HCT116 (cell line): Measurements from ENCODE around the gene ABL2. TPM values are rescaled to one million over a fixed set of nuclear protein-coding genes. Genes with fewer than 3 reads are reported as not detected.

Source experiments
- ATAC-seq: fragments of 200-7000 bp; cut with Tn5 transposase; 2 replicates; pipeline ENCODE4 v1.9.1; 2020; ENCODE audit warnings: mild to moderate bottlenecking, moderate library complexity
- BruUV-seq: library from RNA; stranded (reverse); fragments of 400-500 nt; replicated peaks from 2 replicates; lab custom pipeline; 2021; lab: Mats Ljungman, UMichigan
- CTCF ChIA-PET: fragments of 300-600 bp; sonication (Branson Sonifier 250); formaldehyde crosslinking; loops from one replicate; lab custom pipeline; 2021; ENCODE audit warnings: antibody characterized with exemption; lab: Charles Lee
- POLR2A ChIA-PET: fragments of 300-600, 350-600 bp; sonication (Branson Sonifier 250); formaldehyde crosslinking; loops from one replicate; lab custom pipeline; 2021; ENCODE audit warnings: antibody characterized with exemption; lab: Charles Lee
- RAD21 ChIA-PET, 2 experiments: fragments of 300-600 bp; sonication (Branson Sonifier 250); formaldehyde crosslinking; loops; one replicate each; lab custom pipeline; 2023; ENCODE audit warnings: low total read pairs in 2 of 2; ENCODE audit not compliant: uncharacterized antibody in 2 of 2, unreplicated experiment in 2 of 2, low non-redundant PET in 1 of 2; lab: Charles Lee
- DNase-seq: peaks from one replicate; pipeline ENCODE4 v3.0.0-alpha.2; 2010; ENCODE audit warnings: low read depth, low spot score
- H2AFZ ChIP-seq: fragments of 200-600 bp; shearing (Covaris generic), sonication (generic); 2 replicates; pipeline ENCODE4 v1.6.1; 2017; ENCODE audit warnings: low read depth, mixed run types, mixed read lengths, antibody characterized with exemption, low read length; ENCODE audit not compliant: poor library complexity, severe bottlenecking
- H3K27ac ChIP-seq: 2 replicates; pipeline ENCODE4 v1.5.1; 2012; ENCODE audit warnings: low read depth, low read length
- H3K27me3 ChIP-seq: fragments of 200-600 bp; sonication (generic); 2 replicates; pipeline ENCODE4 v1.6.1; 2016; ENCODE audit warnings: mixed run types, low read length, mixed read lengths; ENCODE audit not compliant: insufficient read depth
- H3K36me3 ChIP-seq, 2 experiments: fragments of 200-500 bp in 1 of 2; fragments of 200-600 bp in 1 of 2; sonication (Bioruptor generic) in 1 of 2; sonication (generic) in 1 of 2; 2 replicates each; pipeline versions ENCODE4 v1.5.1 to v1.6.1; 2014 to 2016; ENCODE audit warnings: low read length in 2 of 2, inconsistent platforms in 1 of 2, mixed read lengths in 1 of 2, mixed run types in 1 of 2; ENCODE audit not compliant: insufficient read depth in 2 of 2, control insufficient read depth in 1 of 2
- H3K4me1 ChIP-seq, 2 experiments: fragments of 200-600 bp in 1 of 2; sonication (generic) in 1 of 2; 2 replicates each; pipeline versions ENCODE4 v1.5.1 to v1.6.1; 2012 to 2017; ENCODE audit warnings: low read length in 2 of 2, inconsistent platforms in 1 of 2, mild to moderate bottlenecking in 1 of 2, mixed read lengths in 1 of 2, mixed run types in 1 of 2, moderate library complexity in 1 of 2; ENCODE audit not compliant: insufficient read depth in 2 of 2, control insufficient read depth in 1 of 2
- H3K4me2 ChIP-seq: fragments of 200-600 bp; sonication (generic); 2 replicates; pipeline ENCODE4 v1.6.1; 2017; ENCODE audit warnings: mixed run types, low read length, mixed read lengths
- H3K4me3 ChIP-seq, 2 experiments: fragments of 200-600 bp in 1 of 2; sonication (generic) in 1 of 2; replicated peaks in 1 of 2; 2 replicates each; pipeline ENCODE4 v1.5.1; 2011 to 2016; ENCODE audit warnings: low read length in 2 of 2, control low read depth in 1 of 2, low read depth in 1 of 2, mild to moderate bottlenecking in 1 of 2, mixed read lengths in 1 of 2, mixed run types in 1 of 2
- H3K79me2 ChIP-seq: fragments of 200-600 bp; sonication (generic); 2 replicates; pipeline ENCODE4 v1.6.1; 2017; ENCODE audit warnings: mild to moderate bottlenecking, mixed run types, low read length, moderate library complexity, mixed read lengths; ENCODE audit not compliant: insufficient read depth
- H3K9ac ChIP-seq: fragments of 200-600 bp; sonication (generic); 2 replicates; pipeline ENCODE4 v1.6.1; 2016; ENCODE audit warnings: low read length, mixed read lengths
- H3K9me2 ChIP-seq: fragments of 200-600 bp; sonication (generic), shearing (Covaris generic); 2 replicates; pipeline ENCODE4 v1.6.1; 2017; ENCODE audit warnings: mixed run types, mild to moderate bottlenecking, moderate library complexity; ENCODE audit not compliant: insufficient read depth
- H3K9me3 ChIP-seq, 2 experiments: fragments of 200-500 bp in 1 of 2; fragments of 200-600 bp in 1 of 2; sonication (Bioruptor generic) in 1 of 2; sonication (generic) in 1 of 2; 2 replicates each; pipeline ENCODE4 v1.6.1; 2014 to 2017; ENCODE audit warnings: low read length in 2 of 2, mixed read lengths in 2 of 2, inconsistent platforms in 1 of 2, low read depth in 1 of 2, mild to moderate bottlenecking in 1 of 2, mixed run types in 1 of 2, moderate library complexity in 1 of 2; ENCODE audit not compliant: control insufficient read depth in 1 of 2, insufficient read depth in 1 of 2
- H4K20me1 ChIP-seq: fragments of 200-600 bp; sonication (generic), shearing (Covaris generic); 2 replicates; pipeline ENCODE4 v1.6.1; 2017; ENCODE audit warnings: mixed run types, mild to moderate bottlenecking, moderate library complexity; ENCODE audit not compliant: insufficient read depth
- CBX3 ChIP-seq: IDR thresholded peaks from 2 replicates; pipeline ENCODE4 v1.6.1; 2012; ENCODE audit warnings: low read depth
- ELF1 ChIP-seq: IDR thresholded peaks from 2 replicates; pipeline ENCODE4 v1.6.1; 2012; ENCODE audit warnings: low read depth, borderline replicate concordance
- EZH2 ChIP-seq: fragments of 200-600 bp; sonication (generic); IDR thresholded peaks from 2 replicates; pipeline ENCODE4 v1.6.1; 2017; ENCODE audit warnings: antibody characterized with exemption, mixed run types
- FOSL1 ChIP-seq: IDR thresholded peaks from 2 replicates; pipeline ENCODE4 v1.6.1; 2012; ENCODE audit warnings: low read depth
- MAX ChIP-seq: IDR thresholded peaks from 2 replicates; pipeline ENCODE4 v1.6.1; 2012
- POLR2A ChIP-seq: IDR thresholded peaks from 2 replicates; pipeline ENCODE4 v1.7.0; 2011; ENCODE audit warnings: borderline replicate concordance; ENCODE audit not compliant: insufficient read depth, insufficient read length; ENCODE audit errors: extremely low read depth
- POLR2AphosphoS5 ChIP-seq: IDR thresholded peaks from 2 replicates; pipeline ENCODE4 v1.6.1; 2011; ENCODE audit warnings: mild to moderate bottlenecking, low read depth, low read length, moderate library complexity
- RAD21 ChIP-seq: IDR thresholded peaks from 2 replicates; pipeline ENCODE4 v1.6.1; 2012; ENCODE audit warnings: low read depth, mild to moderate bottlenecking
- SIN3A ChIP-seq: IDR thresholded peaks from 2 replicates; pipeline ENCODE4 v1.6.1; 2012; ENCODE audit warnings: low read depth
- SP1 ChIP-seq: IDR thresholded peaks from 2 replicates; pipeline ENCODE4 v1.6.1; 2012; ENCODE audit warnings: low read depth
- TCF7L2 ChIP-seq: IDR thresholded peaks from 2 replicates; pipeline ENCODE4 v1.7.0; 2011; ENCODE audit warnings: borderline replicate concordance, inconsistent platforms; ENCODE audit not compliant: insufficient read depth, insufficient read length; ENCODE audit errors: extremely low read depth
- YY1 ChIP-seq: IDR thresholded peaks from 2 replicates; pipeline ENCODE4 v1.6.1; 2011; ENCODE audit warnings: low read length, low read depth, moderate library complexity, mild to moderate bottlenecking; ENCODE audit not compliant: insufficient replicate concordance; ENCODE audit errors: extremely low read depth
- ZBTB33 ChIP-seq: IDR thresholded peaks from 2 replicates; pipeline ENCODE4 v1.6.1; 2011; ENCODE audit warnings: mild to moderate bottlenecking, low read length, moderate library complexity; ENCODE audit not compliant: insufficient replicate concordance; ENCODE audit errors: extremely low read depth
- ZFX ChIP-seq: fragments of 450-650 bp; IDR thresholded peaks from 2 replicates; pipeline ENCODE4 v1.6.1; 2017
- ZNF274 ChIP-seq: fragments of 200-500 bp; sonication (Bioruptor generic); IDR thresholded peaks from 2 replicates; pipeline ENCODE4 v1.6.1; 2014; ENCODE audit warnings: mild to moderate bottlenecking, low read depth, low read length, inconsistent platforms
- intact Hi-C: fragments of 100-400 bp; cut with micrococcal nuclease; formaldehyde crosslinking; loops from 2 replicates; pipeline ENCODE4 v1.10.0; 2022
- total RNA-seq: library from RNA; stranded (reverse); gene quantifications from one replicate; pipeline ENCODE4 v1.2.1, GENCODE V29; 2021; ENCODE audit not compliant: unreplicated experiment

ABL2 gene
- total RNA-seq, 1 experiment from 2014 or later = 22.9 TPM

GRCh38 chr1:179103999-179104398, 125.5 kb downstream of the ABL2 start:
- POLR2A ChIA-PET = no interaction called here
- Histone ChIP-seq H4K20me1 (no peaks in the 10 kb centered on the region), H3K9me3 (no peaks in the 10 kb centered on the region), H3K4me1 (no peaks in the 10 kb centered on the region), H3K9me2 (no peaks in the 10 kb centered on the region), H3K4me3 (no peak overlapping the region), H3K79me2 (peaks cover 5% of the 10 kb centered on the region; the same call in 1 of the 2 replicates), H3K4me2 (no peak overlapping the region), H3K9ac (no peak overlapping the region), H3K27me3 (no peaks in the 10 kb centered on the region), H3K27ac (no peak overlapping the region), H2AFZ (no peak overlapping the region), H3K36me3 (peaks cover 0 to 4% of the 10 kb centered on the region in 2 experiments; a peak in 1 of 4 replicates)
- CTCF ChIA-PET = no interaction called here
- intact Hi-C loops = no loop called here
- no peak for DNase-seq
- no peak for ATAC-seq
- RAD21 ChIA-PET = no interaction called here
- no peak for TF ChIP-seq POLR2A
- no peak for TF ChIP-seq EZH2
- TF ChIP-seq POLR2AphosphoS5 = no peak
- TF ChIP-seq YY1 = no peak
- TF ChIP-seq SP1 = no peak
- TF ChIP-seq ELF1 = no peak
- TF ChIP-seq ZFX = no peak
- no peak for TF ChIP-seq ZBTB33
- no peak for TF ChIP-seq ZNF274
- TF ChIP-seq MAX = no peak
- TF ChIP-seq FOSL1 = no peak
- TF ChIP-seq RAD21 = no peak
- no peak for TF ChIP-seq TCF7L2
- TF ChIP-seq CBX3 = no peak
- TF ChIP-seq SIN3A = no peak
- BruUV-seq = no TSS peak
